Muscle of arm (tissue), 12 donors: ENCODE measurements around the gene DLX3. TPM values are rescaled to one million over a fixed set of nuclear protein-coding genes. Genes with fewer than 3 reads are reported as not detected.

Experiments used
- DNase-seq: peaks from one replicate; pipeline ENCODE4 v3.0.0-alpha.2; 2013
- polyA plus RNA-seq, 12 donors: library from polyadenylated mRNA; unstranded; fragments of 120-200 nt; gene quantifications; one replicate each; pipeline ENCODE4 v1.2.1, GENCODE V29; 2013; ENCODE audit not compliant: insufficient read length in 12 of 12

The DLX3 gene
- polyA plus RNA-seq, 12 donors: 0.09 to 6.3 (median 0.42) TPM; not detected in 7

GRCh38 chr17:49992933-49993422, 2.0 kb downstream of the DLX3 start:
- no peak for DNase-seq

- DNase-seq: no peak
Observed at GRCh38 chr17:49992191-49992932, 2.7 kb downstream of the DLX3 start.

- DNase-seq: no peak
Observed at GRCh38 chr17:49991409-49991808, 3.6 kb downstream of the DLX3 start.

GRCh38 chr17:49990921-49991320, 4.1 kb downstream of the DLX3 start:
- DNase-seq: no peak

- DNase-seq: no peak
Observed at GRCh38 chr17:49990331-49990730, 4.7 kb downstream of the DLX3 start.

DNA sequence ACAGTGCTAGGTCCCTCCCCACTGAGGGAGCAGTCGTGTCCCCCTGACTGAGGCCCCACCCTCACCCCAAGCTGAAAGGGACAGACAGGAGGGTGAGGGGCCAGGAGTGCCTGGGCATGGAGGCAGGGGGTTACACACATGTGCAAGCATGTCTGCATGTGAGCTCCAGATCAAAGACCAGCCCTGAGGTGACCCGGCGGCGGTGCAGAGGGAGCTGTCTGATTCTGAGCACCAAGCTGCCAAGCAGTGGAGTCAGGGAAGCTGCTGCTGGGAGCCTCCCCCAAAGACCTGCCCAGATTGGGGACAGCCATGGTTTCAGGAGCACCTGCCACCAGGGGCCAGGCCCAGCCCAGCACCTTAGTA, 5.5 kb downstream of the DLX3 start:
- no peak for DNase-seq

- DNase-seq: no peak
Observed at GRCh38 chr17:49987681-49988441, 7.2 kb downstream of the DLX3 start.

GRCh38 chr17:49987290-49987585, 7.8 kb downstream of the DLX3 start:
- DNase-seq: no peak

GRCh38 chr17:49986396-49987289, 8.4 kb downstream of the DLX3 start:
- DNase-seq: no peak

- DNase-seq: no peak
Observed at GRCh38 chr17:49985310-49985990, 9.6 kb downstream of the DLX3 start.

DNA sequence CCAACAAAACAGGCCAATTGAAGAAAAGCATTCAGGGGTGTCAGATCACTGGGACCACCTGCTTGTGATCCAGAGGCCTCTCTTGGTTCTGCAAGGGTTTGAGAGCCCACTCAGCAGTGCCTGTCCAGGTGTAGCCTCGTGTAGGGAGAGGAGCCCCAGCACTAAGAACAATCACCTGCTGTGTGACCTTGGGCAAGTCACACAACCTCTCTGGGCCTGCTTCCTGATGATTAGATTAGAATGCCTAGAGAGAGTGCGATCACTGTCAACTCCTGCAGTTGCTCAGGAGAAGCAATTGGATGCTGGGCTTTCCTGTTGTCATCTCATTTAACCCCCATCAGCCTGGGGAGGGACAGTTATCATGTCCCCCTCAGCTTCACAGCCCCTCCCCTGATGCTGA, 10.2 kb downstream of the DLX3 start:
- no peak for DNase-seq

DNA sequence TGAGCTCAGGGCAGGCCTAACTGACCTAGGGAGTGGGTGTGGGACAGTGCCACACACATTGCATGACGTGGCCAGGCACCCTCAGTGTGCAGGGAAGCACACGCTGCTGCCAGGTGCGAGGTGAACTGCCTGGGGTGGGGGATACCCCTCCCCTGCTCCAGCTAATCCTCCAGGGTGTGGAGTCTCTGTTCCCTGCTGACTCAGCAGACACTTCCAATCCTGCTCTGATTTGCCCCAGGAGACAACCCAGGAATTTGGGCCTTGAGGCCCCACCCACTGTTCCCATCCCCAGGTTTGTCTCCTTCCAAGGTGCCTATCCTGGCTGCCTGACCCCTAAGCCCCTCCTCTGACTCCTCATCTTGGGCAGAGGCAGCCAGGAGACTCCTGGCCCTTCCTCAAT, 10.7 kb downstream of the DLX3 start:
- no peak for DNase-seq

- no peak for DNase-seq
Observed at GRCh38 chr17:49980703-49981197, 14.3 kb downstream of the DLX3 start.

GRCh38 chr17:49979748-49980479, 15.1 kb downstream of the DLX3 start:
- DNase-seq: no peak

GRCh38 chr17:49978501-49978900, 16.5 kb downstream of the DLX3 start:
- DNase-seq: no peak

DNA sequence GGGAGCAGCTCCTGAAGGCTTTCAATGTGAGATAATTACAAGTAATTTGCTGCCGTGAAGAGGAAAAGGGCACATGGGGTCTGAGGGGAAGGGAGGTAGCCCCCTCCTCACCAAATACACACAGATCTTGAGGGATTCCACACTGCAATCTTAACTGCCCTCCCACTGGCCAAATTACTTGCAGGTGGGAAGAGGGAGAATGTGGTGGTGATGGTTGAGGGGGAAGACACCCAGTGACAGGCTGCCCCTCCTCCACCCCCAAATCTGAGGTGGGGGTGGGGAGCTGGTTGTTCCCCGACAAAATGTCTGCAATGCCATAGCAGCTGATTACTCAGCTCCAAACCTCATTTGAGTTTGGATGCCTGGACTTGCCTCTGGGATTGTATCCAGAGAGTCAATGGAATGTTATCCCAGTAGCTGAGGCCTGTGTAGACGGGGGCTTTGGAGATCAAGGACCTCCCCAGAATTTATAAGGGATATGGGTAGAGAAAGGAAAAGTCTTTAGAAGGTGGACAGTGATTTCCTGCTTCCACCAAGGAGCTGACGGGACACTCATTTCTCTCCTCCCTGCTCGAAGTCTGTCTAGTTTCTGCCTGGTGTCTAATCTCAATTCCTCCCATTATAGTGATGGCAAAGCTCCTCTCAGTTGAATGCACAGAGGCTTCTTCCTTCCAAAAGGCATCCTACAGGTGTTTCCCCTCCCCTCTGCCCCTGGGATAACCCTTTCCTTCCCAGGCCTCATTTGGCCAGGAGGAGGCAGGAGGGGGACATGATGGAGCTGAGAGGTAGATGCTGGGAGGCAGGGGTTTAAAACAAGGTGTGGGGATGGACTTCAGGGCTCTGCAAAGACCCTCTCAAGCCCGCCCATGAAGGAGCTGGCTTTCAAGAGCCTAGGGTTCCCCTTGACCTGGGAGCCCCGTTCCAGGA, 17.3 kb downstream of the DLX3 start:
- no peak for DNase-seq

DNA sequence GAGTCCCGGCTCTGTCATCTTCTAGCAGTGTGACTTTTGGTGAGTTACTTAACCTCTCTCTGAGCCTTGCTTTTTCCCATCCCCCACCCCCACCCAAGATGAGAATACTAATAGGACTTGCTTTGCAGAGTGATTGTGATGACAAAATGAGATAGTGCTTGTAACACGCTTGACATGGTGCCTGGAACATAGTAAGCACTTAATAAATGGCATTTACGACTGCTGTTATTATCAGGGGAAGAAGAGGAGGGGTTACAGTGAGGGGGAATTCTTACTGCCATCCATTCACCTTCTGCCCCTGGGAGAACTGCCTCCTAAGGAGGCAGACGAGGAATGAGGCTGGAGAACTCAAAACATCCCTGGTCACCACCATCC, 18.2 kb downstream of the DLX3 start:
- DNase-seq: no peak

- DNase-seq: no peak
Observed at GRCh38 chr17:49976163-49976827, 18.7 kb downstream of the DLX3 start.

- no peak for DNase-seq
Observed at GRCh38 chr17:49975531-49975930, 19.5 kb downstream of the DLX3 start.
